Neural progenitor cell (in vitro differentiated cells): Measurements from ENCODE around the gene NOTCH1.

ENCODE experiments used
- CTCF ChIP-seq: fragments of 200-600 bp; sonication (generic); IDR thresholded peaks from 2 replicates; pipeline ENCODE4 v1.5.1; 2017; ENCODE audit warnings: antibody characterized with exemption, mild to moderate bottlenecking
- EZH2 ChIP-seq: fragments of 200-600 bp; sonication (generic); IDR thresholded peaks from 2 replicates; pipeline ENCODE4 v1.6.1; 2017; ENCODE audit warnings: antibody characterized with exemption, mild to moderate bottlenecking, moderate library complexity
- EZH2phosphoT487 ChIP-seq: fragments of 200-600 bp; sonication (generic); IDR thresholded peaks from 2 replicates; pipeline ENCODE4 v1.6.1; 2017; ENCODE audit warnings: antibody characterized with exemption

GRCh38 chr9:136505406-136506403 lies 40.1 kb downstream of the NOTCH1 start:
- no peak for TF ChIP-seq CTCF
- no peak for TF ChIP-seq EZH2
- no peak for TF ChIP-seq EZH2phosphoT487
